GM10266 (cell line): Measurements from ENCODE around the gene CUL7.
"Not testable (repeated sequence)": the region's sequence is repeated elsewhere in the genome, so short reads cannot be mapped to it uniquely, and the experiment has no call there.

Source experiments
- DNase-seq: peaks from one replicate; pipeline ENCODE4 v3.0.0; 2012; ENCODE audit errors: extremely low spot score
- TF ChIP-seq, protein P1 (sequence below): IDR thresholded peaks from 2 replicates; pipeline ENCODE4 v1.5.1; 2012; ENCODE audit warnings: mild to moderate bottlenecking, low read depth; ENCODE audit not compliant: control insufficient read depth, insufficient read depth; ENCODE audit errors: missing control alignments

Gene CUL7

DNA sequence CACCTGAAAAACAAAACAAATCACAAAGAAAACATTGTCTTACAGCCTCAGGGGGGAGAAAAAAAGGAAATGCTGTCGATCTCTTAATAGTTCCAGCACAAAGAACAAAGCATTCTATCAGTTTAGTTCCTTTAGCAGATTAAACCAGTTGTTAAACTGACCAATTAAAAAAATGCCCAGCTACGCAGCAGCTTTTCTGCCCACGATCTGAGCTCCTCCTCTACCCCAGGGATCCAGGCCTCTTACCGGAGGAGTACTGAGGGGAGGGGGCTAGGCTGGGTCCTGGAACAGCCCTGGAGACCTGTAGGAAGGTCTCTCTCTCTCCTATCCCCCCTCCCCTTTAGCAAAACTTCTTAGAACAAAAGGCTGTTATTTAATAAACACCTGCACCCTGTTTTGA, 35.8 kb upstream of the CUL7 start:
- no peak for DNase-seq

DNA sequence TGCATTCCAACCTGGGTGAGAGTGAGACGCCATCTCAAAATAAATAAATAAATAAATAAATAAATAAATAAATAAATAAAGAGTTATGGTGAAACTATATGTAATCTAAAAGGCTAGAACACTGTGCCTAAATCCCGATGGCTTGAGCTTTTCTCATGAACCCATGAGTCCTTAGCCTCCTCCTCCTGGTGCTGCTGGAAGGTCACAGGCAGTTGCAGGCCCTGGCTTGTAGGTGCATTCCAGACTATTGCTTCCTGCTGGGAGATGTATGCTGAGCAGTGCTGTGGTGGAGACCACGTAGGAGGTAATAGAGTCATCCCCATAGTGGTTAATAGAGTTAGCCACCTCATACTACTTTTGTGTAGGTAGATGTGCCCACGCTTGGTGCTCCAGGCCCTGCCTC, 35.0 kb upstream of the CUL7 start:
- TF ChIP-seq, protein P1, sequence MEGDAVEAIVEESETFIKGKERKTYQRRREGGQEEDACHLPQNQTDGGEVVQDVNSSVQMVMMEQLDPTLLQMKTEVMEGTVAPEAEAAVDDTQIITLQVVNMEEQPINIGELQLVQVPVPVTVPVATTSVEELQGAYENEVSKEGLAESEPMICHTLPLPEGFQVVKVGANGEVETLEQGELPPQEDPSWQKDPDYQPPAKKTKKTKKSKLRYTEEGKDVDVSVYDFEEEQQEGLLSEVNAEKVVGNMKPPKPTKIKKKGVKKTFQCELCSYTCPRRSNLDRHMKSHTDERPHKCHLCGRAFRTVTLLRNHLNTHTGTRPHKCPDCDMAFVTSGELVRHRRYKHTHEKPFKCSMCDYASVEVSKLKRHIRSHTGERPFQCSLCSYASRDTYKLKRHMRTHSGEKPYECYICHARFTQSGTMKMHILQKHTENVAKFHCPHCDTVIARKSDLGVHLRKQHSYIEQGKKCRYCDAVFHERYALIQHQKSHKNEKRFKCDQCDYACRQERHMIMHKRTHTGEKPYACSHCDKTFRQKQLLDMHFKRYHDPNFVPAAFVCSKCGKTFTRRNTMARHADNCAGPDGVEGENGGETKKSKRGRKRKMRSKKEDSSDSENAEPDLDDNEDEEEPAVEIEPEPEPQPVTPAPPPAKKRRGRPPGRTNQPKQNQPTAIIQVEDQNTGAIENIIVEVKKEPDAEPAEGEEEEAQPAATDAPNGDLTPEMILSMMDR = no peak
- no peak for DNase-seq

More for the DNA sequence above, 35.8 kb upstream of the CUL7 start:
- TF ChIP-seq, protein P1 = no peak

DNA sequence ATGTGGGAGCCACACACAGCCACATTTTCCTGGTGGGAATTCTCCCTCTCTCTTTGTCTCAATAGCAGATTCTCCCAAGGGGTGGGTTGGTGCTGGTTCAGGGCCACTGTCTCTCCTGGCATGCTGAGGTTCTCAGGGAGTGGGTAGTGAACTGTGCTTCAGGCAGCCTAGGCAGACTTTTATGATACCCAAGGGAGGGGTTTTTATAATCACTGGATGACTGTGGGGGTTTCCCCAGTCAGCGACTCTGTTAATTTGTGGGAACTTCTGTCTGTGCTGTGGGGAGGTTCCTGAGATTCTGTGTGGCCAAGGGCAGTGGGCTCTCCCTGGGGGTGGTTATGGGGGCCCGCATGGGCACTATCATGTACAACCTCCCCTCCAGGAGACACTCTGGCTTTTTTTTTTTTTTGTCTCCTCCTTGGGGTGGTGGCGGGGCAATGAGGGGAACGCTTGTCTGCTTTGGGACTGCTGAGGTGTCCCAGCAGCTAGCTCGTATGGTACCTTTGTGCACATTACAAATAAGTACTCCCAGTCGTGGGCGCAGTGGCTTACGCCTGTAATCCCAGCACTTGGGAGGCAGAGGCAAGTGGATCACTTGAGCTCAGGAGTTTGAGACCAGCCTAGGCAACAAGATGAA, 32.5 kb upstream of the CUL7 start:
- TF ChIP-seq, protein P1 = no peak
- DNase-seq = peak; percentile 73

DNA sequence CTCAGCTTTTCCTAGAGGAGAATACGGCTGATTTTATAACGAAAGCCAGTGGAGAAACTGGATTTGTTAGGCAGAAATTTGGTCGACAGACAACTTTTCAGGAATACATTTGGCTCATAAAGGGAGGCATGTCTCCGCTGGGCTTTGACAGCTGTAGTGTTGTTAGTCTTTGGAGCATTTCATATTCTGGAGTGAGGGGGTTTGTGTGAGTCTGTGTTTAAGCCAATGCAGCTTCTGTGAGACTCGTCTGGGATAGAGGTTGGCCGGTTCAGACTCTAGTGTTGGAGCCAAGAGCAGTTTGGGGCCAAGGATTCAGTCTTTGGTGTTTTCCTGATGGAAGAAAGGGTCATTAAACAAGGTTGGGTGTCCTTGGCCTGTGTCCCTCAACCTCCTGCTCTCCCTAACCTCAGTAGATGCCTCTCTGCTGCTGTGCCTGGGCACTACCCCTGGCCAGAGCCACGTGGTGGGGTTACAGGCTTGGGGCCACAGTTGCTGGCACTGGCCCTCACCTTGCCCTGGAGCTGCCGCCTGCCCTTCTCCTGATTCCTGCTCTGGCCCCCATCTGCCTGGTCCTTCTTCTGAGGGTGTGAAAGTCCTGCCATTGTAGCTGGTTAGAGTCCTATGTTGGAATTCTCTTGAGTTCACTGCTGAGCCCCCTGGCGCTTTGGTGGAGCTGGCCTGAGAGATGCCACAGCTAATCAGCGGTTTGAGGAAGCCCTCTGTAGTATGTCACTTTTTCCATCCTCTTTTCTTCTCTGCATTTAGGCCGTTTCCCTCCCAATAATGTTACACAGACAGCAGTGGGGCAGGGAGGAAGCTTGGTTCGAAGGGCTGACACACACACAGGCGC, 29.4 kb upstream of the CUL7 start:
- TF ChIP-seq, protein P1 = no peak
- DNase-seq = no peak

DNA sequence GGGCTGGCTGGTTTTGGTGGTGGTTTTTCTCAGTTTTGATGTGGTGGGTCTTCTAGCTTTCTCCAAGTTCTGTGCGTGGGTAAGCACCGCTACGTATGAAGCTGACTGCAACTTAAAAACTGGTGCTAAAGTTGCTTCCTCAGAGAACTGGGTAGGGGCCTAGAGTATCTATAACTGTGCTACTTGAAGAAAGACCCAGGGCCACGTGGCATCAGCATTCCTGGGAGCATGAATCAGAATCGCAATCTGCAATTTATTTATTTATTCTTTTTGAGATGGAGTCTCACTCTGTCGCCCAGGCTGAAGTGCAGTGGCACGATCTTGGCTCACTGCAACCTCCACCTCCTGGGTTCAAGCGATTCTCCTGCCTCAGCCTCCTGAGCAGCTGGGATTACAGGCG, 28.3 kb upstream of the CUL7 start:
- DNase-seq = not testable (repeated sequence)

DNA sequence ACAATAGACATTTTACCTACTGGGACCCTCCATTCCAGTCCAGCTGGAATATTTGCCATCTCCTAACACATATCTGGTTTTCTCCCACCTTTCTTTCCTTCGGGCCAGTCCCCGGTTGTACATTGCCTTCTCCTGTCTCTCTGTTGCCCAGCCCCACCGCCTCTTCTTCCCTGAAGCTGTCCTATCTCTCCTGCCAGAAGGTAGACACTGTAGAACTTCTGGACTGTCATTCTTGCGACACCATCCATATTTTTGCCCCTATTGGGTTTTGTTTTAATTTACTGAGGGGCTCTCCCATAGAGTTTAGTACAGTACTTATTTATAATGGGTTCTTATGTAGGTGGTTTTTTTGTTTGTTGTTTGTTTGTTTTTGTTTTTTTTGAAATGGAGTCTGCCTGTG, 27.4 kb upstream of the CUL7 start:
- no peak for DNase-seq
- TF ChIP-seq, protein P1 = no peak

DNA sequence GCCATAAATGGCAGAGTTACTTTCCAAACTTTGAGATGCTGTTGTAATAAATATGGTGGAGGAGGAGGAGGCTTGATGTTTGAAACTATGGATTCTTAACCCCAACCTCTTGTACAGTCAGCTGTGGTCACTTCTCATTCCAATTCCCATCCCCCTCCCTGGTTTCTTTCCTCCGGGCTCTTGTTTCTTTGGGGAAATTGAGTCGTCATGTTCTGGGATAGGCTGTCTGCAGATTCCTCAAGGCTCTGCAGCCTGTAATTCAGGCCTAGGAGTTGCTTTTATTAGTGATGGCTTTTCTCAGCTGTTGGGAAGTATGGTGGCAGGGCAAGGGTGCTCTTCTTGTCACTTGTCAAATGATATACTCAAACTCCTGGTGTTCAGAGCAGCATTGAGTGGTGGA, 25.0 kb upstream of the CUL7 start:
- DNase-seq = no peak
- TF ChIP-seq, protein P1 = no peak

DNA sequence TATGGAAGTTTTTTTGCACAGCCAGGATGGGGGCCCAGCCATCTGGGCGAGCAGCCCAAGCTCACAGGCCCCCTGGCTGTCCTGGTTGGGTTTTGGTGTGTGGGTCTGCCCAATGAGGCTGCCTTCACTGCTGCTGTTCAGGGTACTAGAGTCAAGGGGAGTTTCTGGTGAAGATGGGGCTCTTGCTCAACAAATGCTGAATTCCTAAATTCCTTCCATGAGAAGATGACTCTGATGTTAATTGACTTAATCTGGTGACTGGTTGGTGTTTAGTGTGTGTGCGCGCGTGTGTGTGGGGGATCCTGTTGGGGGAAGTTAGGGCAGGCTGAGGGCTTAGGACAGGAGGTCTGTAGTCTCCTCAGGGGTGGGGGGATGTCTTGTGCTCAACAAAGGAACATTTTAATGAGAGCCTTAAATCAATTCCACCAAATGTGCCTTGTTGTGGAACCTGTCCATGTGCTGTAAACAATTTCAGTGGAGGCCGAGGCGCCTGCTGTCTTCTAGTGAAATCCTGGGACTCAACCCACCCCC, 24.4 kb upstream of the CUL7 start:
- no peak for DNase-seq

More for the DNA sequence above, 24.4 kb upstream of the CUL7 start:
- TF ChIP-seq, protein P1 = no peak
